HG03103 (cell line): ENCODE results near the gene FCHSD2.
"Not testable (repeated sequence)": the region's sequence is repeated elsewhere in the genome, so short reads cannot be mapped to it uniquely, and the experiment has no call there.

Source experiments
- ATAC-seq: cut with Tn5 transposase; IDR thresholded peaks from one replicate; pipeline ENCODE4 v1.9.1; 2021; ENCODE audit warnings: low read depth; ENCODE audit not compliant: unreplicated experiment

The FCHSD2 gene

GRCh38 chr11:72899238-72899637 lies 242.9 kb downstream of the FCHSD2 start:
- ATAC-seq, result no peak

- ATAC-seq, result no peak
Measured at GRCh38 chr11:72897506-72897905, 244.6 kb downstream of the FCHSD2 start.

GRCh38 chr11:72896431-72896830 lies 245.7 kb downstream of the FCHSD2 start:
- no peak for ATAC-seq

GRCh38 chr11:72890881-72891280 lies 251.2 kb downstream of the FCHSD2 start:
- ATAC-seq, result no peak

- no peak for ATAC-seq
Measured at GRCh38 chr11:72886619-72887018, 255.5 kb downstream of the FCHSD2 start.

GRCh38 chr11:72885749-72886609 lies 256.1 kb downstream of the FCHSD2 start:
- no peak for ATAC-seq

- no peak for ATAC-seq
Measured at GRCh38 chr11:72876147-72876546, 266.0 kb downstream of the FCHSD2 start.

- no peak for ATAC-seq
Measured at GRCh38 chr11:72875736-72876135, 266.4 kb downstream of the FCHSD2 start.

GRCh38 chr11:72872012-72872411 lies 270.1 kb downstream of the FCHSD2 start:
- no peak for ATAC-seq

GRCh38 chr11:72871119-72871518 lies 271.0 kb downstream of the FCHSD2 start:
- no peak for ATAC-seq

- no peak for ATAC-seq
Measured at GRCh38 chr11:72869831-72870230, 272.3 kb downstream of the FCHSD2 start.

- ATAC-seq, result no peak
Measured at GRCh38 chr11:72867970-72868369, 274.1 kb downstream of the FCHSD2 start.

- no peak for ATAC-seq
Measured at GRCh38 chr11:72864702-72865655, 277.1 kb downstream of the FCHSD2 start.

GRCh38 chr11:72863916-72864315 lies 278.2 kb downstream of the FCHSD2 start:
- no peak for ATAC-seq

GRCh38 chr11:72863091-72863490 lies 279.0 kb downstream of the FCHSD2 start:
- no peak for ATAC-seq

- ATAC-seq, result no peak
Measured at GRCh38 chr11:72860592-72860991, 281.5 kb downstream of the FCHSD2 start.

- ATAC-seq, result no peak
Measured at GRCh38 chr11:72860010-72860409, 282.1 kb downstream of the FCHSD2 start.

GRCh38 chr11:72859126-72859525 lies 283.0 kb downstream of the FCHSD2 start:
- ATAC-seq, result no peak

- ATAC-seq, result not testable (repeated sequence)
Measured at GRCh38 chr11:72858267-72858666, 283.9 kb downstream of the FCHSD2 start.

- no peak for ATAC-seq
Measured at GRCh38 chr11:72856551-72857345, 285.4 kb downstream of the FCHSD2 start.

GRCh38 chr11:72856065-72856464 lies 286.1 kb downstream of the FCHSD2 start:
- no peak for ATAC-seq
